Measurements from ENCODE around the gene VRK1. TPM values are rescaled to one million over a fixed set of nuclear protein-coding genes. Genes with fewer than 3 reads are reported as not detected.

Gene VRK1
- total RNA-seq, 1 donor from 2014 or later, result 14.2 TPM

GRCh38 chr14:96790186-96790585 is 7.0 kb upstream of the VRK1 start:
- DNase-seq (ENCODE audit: extremely low read depth, low read depth, low spot score), result no peak

- DNase-seq (ENCODE audit: extremely low read depth, low read depth, low spot score), result no peak
Measured at GRCh38 chr14:96790706-96791105, 6.5 kb upstream of the VRK1 start.

GRCh38 chr14:96792003-96792402 is 5.2 kb upstream of the VRK1 start:
- DNase-seq (ENCODE audit: extremely low read depth, low read depth, low spot score), result no peak

- DNase-seq (ENCODE audit: extremely low read depth, low read depth, low spot score), result no peak
Measured at GRCh38 chr14:96792591-96792990, 4.6 kb upstream of the VRK1 start.

- DNase-seq (ENCODE audit: extremely low read depth, low read depth, low spot score), result no peak
Measured at GRCh38 chr14:96793547-96793946, 3.6 kb upstream of the VRK1 start.

GRCh38 chr14:96795109-96795828 is 1.9 kb upstream of the VRK1 start:
- no peak for DNase-seq (ENCODE audit: extremely low read depth, low read depth, low spot score)

- no peak for DNase-seq (ENCODE audit: extremely low read depth, low read depth, low spot score)
Measured at GRCh38 chr14:96797582-96798349, 584 bp downstream of the VRK1 start.

- no peak for DNase-seq (ENCODE audit: extremely low read depth, low read depth, low spot score)
Measured at GRCh38 chr14:96798956-96799355, 1.8 kb downstream of the VRK1 start.

- no peak for DNase-seq (ENCODE audit: extremely low read depth, low read depth, low spot score)
Measured at GRCh38 chr14:96799489-96800054, 2.4 kb downstream of the VRK1 start.

- no peak for DNase-seq (ENCODE audit: extremely low read depth, low read depth, low spot score)
Measured at GRCh38 chr14:96801931-96802330, 4.7 kb downstream of the VRK1 start.

GRCh38 chr14:96802963-96803362 is 5.8 kb downstream of the VRK1 start:
- no peak for DNase-seq (ENCODE audit: extremely low read depth, low read depth, low spot score)

GRCh38 chr14:96803958-96804357 is 6.8 kb downstream of the VRK1 start:
- DNase-seq (ENCODE audit: extremely low read depth, low read depth, low spot score), result no peak

GRCh38 chr14:96804895-96805294 is 7.7 kb downstream of the VRK1 start:
- no peak for DNase-seq (ENCODE audit: extremely low read depth, low read depth, low spot score)

GRCh38 chr14:96805956-96806355 is 8.8 kb downstream of the VRK1 start:
- DNase-seq (ENCODE audit: extremely low read depth, low read depth, low spot score), result no peak

GRCh38 chr14:96806836-96807235 is 9.7 kb downstream of the VRK1 start:
- DNase-seq (ENCODE audit: extremely low read depth, low read depth, low spot score), result no peak

GRCh38 chr14:96808619-96809406 is 11.6 kb downstream of the VRK1 start:
- DNase-seq (ENCODE audit: extremely low read depth, low read depth, low spot score), result no peak

- no peak for DNase-seq (ENCODE audit: extremely low read depth, low read depth, low spot score)
Measured at GRCh38 chr14:96811265-96811664, 14.1 kb downstream of the VRK1 start.

GRCh38 chr14:96811985-96812667 is 14.9 kb downstream of the VRK1 start:
- DNase-seq (ENCODE audit: extremely low read depth, low read depth, low spot score), result no peak

- DNase-seq (ENCODE audit: extremely low read depth, low read depth, low spot score), result no peak
Measured at GRCh38 chr14:96816281-96816680, 19.1 kb downstream of the VRK1 start.
